Activated CD8-positive, alpha-beta memory T cell treated with anti-CD3 and anti-CD28 coated beads, Interleukin-2, amount 50 U/mL, for 24 hours (primary cell): Measurements from ENCODE around the gene MPEG1.

ENCODE experiments used
- DNase-seq: peaks from one replicate; pipeline ENCODE4 v3.0.0-alpha.2; 2020; ENCODE audit errors: extremely low read depth

The MPEG1 gene

DNA sequence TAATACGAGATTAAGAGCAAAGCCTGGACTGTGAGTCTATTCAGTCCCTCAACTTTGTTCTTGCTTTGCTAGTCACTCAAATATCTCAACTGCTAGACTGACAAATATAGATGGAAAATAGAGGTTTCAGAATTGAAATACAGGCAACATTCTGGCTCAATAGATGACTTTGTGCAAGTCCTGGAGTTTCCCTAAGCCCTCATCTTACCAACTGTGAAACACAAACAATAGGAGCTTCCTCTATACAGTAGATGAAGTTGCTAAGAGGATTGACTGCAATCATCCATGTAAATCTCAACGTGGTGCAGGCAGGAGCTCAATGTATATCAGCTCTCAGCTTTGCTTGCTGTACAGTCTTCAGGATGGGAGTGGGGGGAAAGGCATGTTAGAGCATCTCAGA is 6.2 kb upstream of the MPEG1 start:
- no peak for DNase-seq

- DNase-seq, result no peak
Measured at GRCh38 chr11:59218319-59218718, 5.6 kb upstream of the MPEG1 start.

DNA sequence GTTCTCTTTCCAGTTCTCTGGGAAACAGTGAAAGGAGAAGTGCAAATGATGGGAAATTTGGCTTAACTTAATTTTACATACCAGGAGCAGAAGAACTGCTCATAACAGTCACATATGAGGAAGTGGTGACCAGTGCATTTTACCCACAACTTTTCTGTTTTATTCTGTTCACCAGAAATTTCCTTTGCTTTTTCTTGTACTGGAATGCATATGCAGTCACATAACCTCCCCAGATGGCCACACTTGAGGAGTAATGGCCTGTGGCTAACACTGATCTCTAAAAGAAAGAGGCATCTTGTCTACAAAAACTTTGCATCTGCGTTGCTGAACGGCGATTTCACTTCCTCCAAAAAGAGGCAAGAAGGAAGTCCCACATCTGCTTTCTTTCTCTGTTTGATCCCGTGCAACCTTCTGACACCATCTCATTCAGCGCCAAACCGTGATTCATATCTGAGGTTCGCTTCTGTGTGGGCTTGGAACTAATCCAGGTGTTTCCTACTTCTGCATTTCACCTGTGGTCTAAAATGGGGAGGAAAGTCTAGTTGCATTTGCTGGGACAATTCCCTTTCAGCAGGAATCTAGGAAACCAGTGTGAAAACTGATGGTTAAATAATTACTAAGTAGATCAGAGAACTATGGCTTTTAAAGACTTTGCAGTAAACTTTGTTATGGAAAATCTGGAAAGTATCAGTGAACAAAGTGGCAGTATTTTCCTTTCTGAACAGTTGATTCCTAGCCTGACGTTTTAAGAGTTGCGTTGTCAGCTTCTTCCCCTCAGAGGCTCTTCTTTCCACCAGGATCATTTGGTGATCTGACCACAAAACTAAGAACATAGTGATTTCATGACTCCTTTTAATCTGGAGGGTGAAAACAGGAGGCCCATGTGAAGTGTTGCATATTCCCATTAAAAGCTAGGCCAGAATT is 4.2 kb upstream of the MPEG1 start:
- DNase-seq, result no peak

DNA sequence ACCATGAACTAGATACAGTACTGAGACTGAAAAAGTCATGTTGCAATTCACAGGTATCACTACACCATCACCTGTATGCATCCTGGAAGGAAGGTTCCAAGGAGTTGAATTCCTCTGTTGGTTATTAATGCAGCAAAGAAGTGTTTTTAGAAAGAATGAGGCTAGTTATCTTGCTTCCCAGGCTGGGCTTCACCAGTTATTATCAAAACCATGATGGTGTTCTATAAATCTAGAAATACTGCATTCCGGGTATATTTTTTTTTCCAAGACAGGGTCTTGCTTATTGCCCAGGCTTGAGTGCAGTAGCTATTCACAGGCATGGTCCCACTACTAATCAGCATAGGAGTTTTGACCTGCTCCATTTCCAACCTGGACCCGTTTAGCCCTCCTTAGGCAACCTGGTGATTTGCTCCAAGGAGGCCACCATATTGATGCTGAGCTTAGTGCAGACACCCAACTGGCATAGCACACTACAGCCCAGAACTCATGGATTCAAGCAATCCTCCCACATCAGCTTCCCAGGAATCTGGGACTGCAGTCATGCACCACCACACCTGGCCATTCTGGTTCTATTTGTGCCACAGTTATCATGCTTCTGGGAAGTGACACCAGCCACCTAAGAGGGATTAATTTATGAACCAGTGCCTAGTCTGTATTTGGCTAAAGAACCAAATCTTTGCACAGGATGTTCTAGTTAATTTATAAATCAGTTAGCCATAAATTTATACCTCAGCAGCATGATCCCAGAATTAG is 1.6 kb upstream of the MPEG1 start:
- DNase-seq, result no peak

DNA sequence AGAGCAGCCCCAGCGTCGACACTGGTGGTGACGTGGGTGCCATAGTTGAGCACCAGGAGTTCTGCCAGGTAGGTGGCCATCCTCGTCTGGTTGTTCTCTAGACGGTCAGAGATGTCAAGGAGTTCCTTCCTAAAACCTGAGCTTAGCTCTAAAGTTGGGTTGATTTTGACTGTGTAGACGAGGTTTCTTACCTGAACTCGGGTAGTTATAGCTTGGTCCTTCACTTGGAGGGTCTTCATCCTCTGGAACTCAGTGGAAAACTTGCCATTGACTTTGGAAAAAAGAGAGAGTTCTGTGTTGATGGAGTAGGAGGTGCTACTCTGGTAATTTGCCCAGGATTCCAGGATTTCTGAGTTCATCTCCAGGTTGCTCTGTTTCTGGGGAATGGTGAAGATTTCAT is 505 bp downstream of the MPEG1 start:
- no peak for DNase-seq

DNA sequence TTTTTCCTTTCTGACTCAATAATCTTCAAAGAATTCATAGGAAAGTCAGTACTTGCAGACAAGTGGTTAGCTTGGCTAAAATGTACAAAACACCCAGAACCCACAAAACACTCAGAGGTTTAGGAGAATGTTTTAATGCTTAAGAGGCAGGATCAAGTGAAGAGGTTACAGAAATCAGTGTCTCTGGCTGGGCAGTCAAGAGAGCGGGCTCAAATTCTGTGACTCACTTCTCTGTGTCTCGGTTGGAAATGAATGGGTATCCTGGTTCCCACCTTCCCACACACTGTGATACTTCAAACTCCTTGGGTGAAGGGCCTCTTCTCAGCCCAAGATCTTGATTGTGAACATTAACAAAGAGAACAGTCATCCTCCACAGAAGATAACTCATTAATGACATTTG is 3.8 kb downstream of the MPEG1 start:
- no peak for DNase-seq

GRCh38 chr11:59207988-59208451 is 4.7 kb downstream of the MPEG1 start:
- no peak for DNase-seq

DNA sequence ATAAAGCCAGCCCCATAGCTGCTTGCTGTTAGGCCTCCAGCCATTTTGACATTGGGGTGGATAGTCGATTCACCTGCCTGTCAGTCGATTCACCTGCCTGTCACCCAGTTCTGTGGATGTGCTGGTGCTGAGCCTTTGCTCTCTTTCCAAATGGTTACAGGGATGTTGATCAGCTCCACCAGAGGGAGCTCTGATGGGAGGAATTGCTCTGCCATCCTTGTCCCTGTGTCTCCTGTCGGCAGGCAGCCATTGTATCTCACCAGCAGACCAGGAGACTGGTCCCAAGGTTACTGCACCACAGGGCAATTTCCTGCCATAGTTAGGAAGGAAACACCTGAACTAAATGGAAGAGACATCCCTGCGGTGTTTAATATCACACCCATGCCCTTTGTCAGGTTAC is 6.1 kb downstream of the MPEG1 start:
- DNase-seq, result no peak

- no peak for DNase-seq
Measured at GRCh38 chr11:59205648-59206047, 7.1 kb downstream of the MPEG1 start.

DNA sequence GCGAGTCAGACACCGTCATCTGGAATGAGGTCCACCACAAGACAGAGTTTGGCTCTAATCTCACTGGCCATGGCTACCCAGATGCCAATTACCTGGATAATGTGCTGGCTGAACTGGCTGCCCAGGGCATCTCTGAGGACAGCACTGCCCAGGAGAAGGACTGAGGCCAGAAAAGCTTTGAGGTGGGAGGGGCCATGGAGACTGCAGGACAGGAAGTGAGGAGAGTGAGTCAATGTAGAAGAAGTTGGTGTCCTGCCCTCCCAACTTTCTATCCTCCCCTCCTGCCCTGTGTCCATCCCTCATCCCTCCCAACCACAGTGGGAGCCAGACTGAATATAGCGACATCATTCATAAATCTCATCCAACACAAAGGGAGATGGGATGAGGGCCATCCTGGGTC is 8.0 kb downstream of the MPEG1 start:
- no peak for DNase-seq

DNA sequence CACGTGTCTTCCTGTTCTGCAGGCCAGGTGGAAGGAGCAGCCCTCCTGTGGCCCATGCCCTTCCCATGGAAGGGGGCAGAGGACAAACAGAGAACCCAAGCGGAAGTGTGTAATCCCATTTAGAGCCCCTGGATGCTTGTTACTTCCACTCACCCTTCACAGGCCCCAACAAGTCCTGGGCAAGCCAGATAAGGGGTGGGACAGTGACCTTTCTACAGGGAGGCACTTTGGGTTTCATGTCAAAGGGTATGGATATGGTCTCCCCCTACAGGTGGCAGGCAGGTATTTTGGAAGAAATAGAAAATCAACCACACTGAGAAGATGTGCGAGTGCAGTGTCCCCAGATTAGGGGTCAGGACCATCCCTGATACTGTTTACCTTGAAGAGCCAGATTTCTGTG is 11.4 kb downstream of the MPEG1 start:
- no peak for DNase-seq

DNA sequence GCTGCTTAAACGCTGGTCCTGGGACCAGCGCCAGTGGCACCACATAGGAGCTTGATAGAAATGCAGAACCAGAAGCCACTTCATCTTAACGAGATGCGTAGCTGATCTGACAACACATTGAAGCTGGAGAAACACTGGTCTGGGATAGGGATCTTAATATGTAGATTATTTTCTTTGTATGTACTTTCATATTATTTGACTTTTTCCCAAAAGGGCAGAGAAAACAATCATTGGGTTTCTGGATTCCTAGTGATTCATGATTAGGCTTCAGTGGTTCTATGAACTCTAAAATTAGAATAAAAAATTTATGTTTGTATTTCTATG is 12.3 kb downstream of the MPEG1 start:
- no peak for DNase-seq

GRCh38 chr11:59199546-59200422 is 12.9 kb downstream of the MPEG1 start:
- DNase-seq, result no peak

- DNase-seq, result no peak
Measured at GRCh38 chr11:59198726-59199125, 14.0 kb downstream of the MPEG1 start.

GRCh38 chr11:59197991-59198390 is 14.7 kb downstream of the MPEG1 start:
- no peak for DNase-seq

GRCh38 chr11:59196777-59197176 is 15.9 kb downstream of the MPEG1 start:
- DNase-seq, result no peak

GRCh38 chr11:59195586-59195985 is 17.1 kb downstream of the MPEG1 start:
- no peak for DNase-seq

- DNase-seq, result no peak
Measured at GRCh38 chr11:59193587-59194130, 19.1 kb downstream of the MPEG1 start.

DNA sequence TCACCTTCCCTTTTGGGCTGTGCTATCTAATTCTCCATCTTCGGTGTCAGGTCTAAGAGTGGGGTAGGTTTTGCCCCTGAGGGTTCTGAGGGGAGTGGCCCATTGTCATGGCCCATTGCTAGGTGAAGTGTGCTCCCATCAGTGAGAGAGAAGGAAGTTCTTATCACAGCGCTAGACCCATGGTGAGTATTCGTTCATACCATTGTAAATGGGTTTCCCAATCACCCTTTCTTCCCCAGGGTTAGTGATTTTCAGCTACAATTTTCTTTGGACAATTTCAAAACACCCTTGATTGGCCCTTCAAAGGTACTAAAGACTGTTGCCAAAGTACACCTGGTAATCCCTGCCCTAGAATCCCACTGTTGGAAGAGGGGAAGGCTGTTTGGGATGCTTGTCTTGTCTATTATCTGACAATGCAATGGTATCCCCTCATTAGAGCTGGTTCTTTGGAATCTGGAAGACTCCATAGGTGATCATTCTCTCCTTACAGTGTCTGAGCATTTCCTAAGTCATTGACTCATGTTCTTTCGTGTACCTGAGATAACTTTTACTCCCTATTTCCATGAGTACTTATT is 20.2 kb downstream of the MPEG1 start:
- no peak for DNase-seq

GRCh38 chr11:59191890-59192289 is 20.8 kb downstream of the MPEG1 start:
- DNase-seq, result no peak

- no peak for DNase-seq
Measured at GRCh38 chr11:59191095-59191494, 21.6 kb downstream of the MPEG1 start.

DNA sequence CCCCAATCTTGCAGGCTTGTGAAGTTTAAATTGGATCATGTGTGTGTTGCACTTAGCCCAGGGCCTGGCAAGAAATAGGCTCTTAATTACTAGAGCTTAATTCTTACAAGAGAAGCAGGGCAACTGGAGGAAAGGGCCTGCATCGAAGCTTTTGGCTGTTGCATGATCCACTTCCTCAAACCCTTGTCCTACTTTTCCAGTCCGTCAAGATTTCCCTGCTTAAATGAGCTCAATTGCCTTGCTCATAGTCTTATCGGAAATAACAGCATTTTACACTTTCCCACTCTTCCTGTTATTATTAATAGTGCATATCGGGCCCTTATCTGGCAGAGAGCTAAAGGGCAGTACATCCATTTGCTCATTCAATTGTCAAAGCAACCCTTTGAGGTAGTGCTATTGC is 22.7 kb downstream of the MPEG1 start:
- DNase-seq, result no peak
